Gastroesophageal sphincter (tissue), 4 donors: Measurements from ENCODE around the gene ITPR2. TPM values are rescaled to one million over a fixed set of nuclear protein-coding genes. Genes with fewer than 3 reads are reported as not detected.

Source experiments
- ATAC-seq: fragments of 150-250 bp; one replicate; pipeline ENCODE4 v1.9.1; 2016; ENCODE audit warnings: mild to moderate bottlenecking, moderate library complexity
- H3K27ac ChIP-seq, 4 donors: fragments of 200-600 bp; sonication (generic) in 3 of 4; 1 replicate in 3 of 4; 2 replicates in 1 of 4; pipeline ENCODE4 v1.5.1; 2016 to 2019
- H3K27me3 ChIP-seq: fragments of 200-600 bp; sonication (generic); one replicate; pipeline ENCODE4 v1.5.1; 2019
- H3K36me3 ChIP-seq, 2 donors: fragments of 200-600 bp; sonication (generic); one replicate each; pipeline ENCODE4 v1.5.1; 2019; ENCODE audit warnings: control low read depth in 1 of 2
- H3K4me1 ChIP-seq, 3 donors: fragments of 200-600 bp; sonication (generic); 1 replicate in 2 of 3; 2 replicates in 1 of 3; pipeline ENCODE4 v1.5.1; 2016 to 2019; ENCODE audit warnings: control low read depth in 2 of 3
- H3K4me3 ChIP-seq, 2 donors: fragments of 200-600 bp; sonication (generic); one replicate each; pipeline ENCODE4 v1.5.1; 2019; ENCODE audit warnings: mild to moderate bottlenecking in 1 of 2, moderate library complexity in 1 of 2
- H3K9me3 ChIP-seq, 3 donors: fragments of 200-600 bp; sonication (generic); one replicate each; pipeline ENCODE4 v1.5.1; 2017 to 2019; ENCODE audit warnings: control low read depth in 2 of 3
- EP300 ChIP-seq: sonication (generic); formaldehyde crosslinking; IDR thresholded peaks from one replicate; pipeline ENCODE4 v1.6.1; 2017; ENCODE audit warnings: antibody characterized with exemption, mild to moderate bottlenecking
- POLR2A ChIP-seq, 2 donors: fragments of 450-650 bp; IDR thresholded peaks; one replicate each; pipeline ENCODE4 v1.6.1; 2017; ENCODE audit warnings: antibody characterized with exemption in 2 of 2, mild to moderate bottlenecking in 2 of 2, moderate library complexity in 1 of 2
- POLR2AphosphoS5 ChIP-seq: sonication (generic); formaldehyde crosslinking; IDR thresholded peaks from one replicate; pipeline ENCODE4 v1.6.1; 2017; ENCODE audit warnings: antibody characterized with exemption
- WGBS, 2 donors: methylation state at CpG; one replicate each; pipeline ENCODE4 v1.1.5; 2018; ENCODE audit warnings: low coverage in 1 of 2; 5-methylcytosine and 5-hydroxymethylcytosine counted together
- total RNA-seq, 4 donors: library from RNA; depleted of rRNA; stranded (reverse); fragments of >200 nt; gene quantifications; one replicate each; pipeline ENCODE4 v1.1.0, GENCODE V29; 2016
- TF ChIP-seq, protein P1 (sequence below), 4 experiments: fragments of 200-600 bp in 2 of 4; fragments of 450-650 bp in 2 of 4; sonication (generic) in 1 of 4; IDR thresholded peaks; one replicate each; pipeline ENCODE4 v1.5.1; 2017 to 2019; ENCODE audit warnings: antibody characterized with exemption in 4 of 4, mild to moderate bottlenecking in 2 of 4, moderate library complexity in 2 of 4

Gene ITPR2
- total RNA-seq = 10 to 100 TPM; 30.8 to 63.0 (median 44.4) TPM

- H3K27ac ChIP-seq = peak within 1 kb of the TSS; percentile 74 to 97 (median 94)
- H3K4me1 ChIP-seq = peaks cover 0 to 31% (median 0%) of the 10 kb centered on the region in 3 donors
- H3K4me3 ChIP-seq = peak within 1 kb of the TSS; percentile 63 to 77
- ATAC-seq = peak; percentile 96
- 0 to 3% methylated on average over 8 to 14 of the region's 92 CpGs for WGBS, 2 donors
- no peaks in the 10 kb centered on the region for H3K36me3 ChIP-seq
- no peaks in the 10 kb centered on the region for H3K27me3 ChIP-seq
- H3K9me3 ChIP-seq = no peaks in the 10 kb centered on the region
- TF ChIP-seq EP300 (no peak), POLR2A (IDR thresholded peaks at IDR 0.05) (peak; percentile 88), POLR2AphosphoS5 (peak; percentile 90)
- TF ChIP-seq, protein P1, sequence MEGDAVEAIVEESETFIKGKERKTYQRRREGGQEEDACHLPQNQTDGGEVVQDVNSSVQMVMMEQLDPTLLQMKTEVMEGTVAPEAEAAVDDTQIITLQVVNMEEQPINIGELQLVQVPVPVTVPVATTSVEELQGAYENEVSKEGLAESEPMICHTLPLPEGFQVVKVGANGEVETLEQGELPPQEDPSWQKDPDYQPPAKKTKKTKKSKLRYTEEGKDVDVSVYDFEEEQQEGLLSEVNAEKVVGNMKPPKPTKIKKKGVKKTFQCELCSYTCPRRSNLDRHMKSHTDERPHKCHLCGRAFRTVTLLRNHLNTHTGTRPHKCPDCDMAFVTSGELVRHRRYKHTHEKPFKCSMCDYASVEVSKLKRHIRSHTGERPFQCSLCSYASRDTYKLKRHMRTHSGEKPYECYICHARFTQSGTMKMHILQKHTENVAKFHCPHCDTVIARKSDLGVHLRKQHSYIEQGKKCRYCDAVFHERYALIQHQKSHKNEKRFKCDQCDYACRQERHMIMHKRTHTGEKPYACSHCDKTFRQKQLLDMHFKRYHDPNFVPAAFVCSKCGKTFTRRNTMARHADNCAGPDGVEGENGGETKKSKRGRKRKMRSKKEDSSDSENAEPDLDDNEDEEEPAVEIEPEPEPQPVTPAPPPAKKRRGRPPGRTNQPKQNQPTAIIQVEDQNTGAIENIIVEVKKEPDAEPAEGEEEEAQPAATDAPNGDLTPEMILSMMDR (IDR thresholded peaks at IDR 0.05) = peak in 3 of 4 experiments; percentile 23 to 35 (median 34)
Observed at GRCh38 chr12:26832822-26833742, at the start of gene ITPR2. Gene ITPR2 (minus strand): TSS chr12:26833194. CDS start chr12:26832781, 413 bp downstream.

GRCh38 chr12:26880625-26881024 lies 47.6 kb upstream of the ITPR2 start:
- no peak for ATAC-seq
- H3K4me3 ChIP-seq = no peak overlapping the region
- no peaks in the 10 kb centered on the region for H3K27me3 ChIP-seq
- H3K4me1 ChIP-seq = peaks cover 0 to 29% (median 4%) of the 10 kb centered on the region in 3 donors
- TF ChIP-seq POLR2AphosphoS5 (no peak), POLR2A (IDR thresholded peaks at IDR 0.05) (no peak), EP300 (no peak)
- TF ChIP-seq, protein P1 (IDR thresholded peaks at IDR 0.05) = no peak
- no peaks in the 10 kb centered on the region for H3K36me3 ChIP-seq
- no peak overlapping the region for H3K27ac ChIP-seq
- H3K9me3 ChIP-seq = no peaks in the 10 kb centered on the region
- WGBS, 2 donors = 29 to 100% methylated on average over 1 to 2 of the region's 2 CpGs

DNA sequence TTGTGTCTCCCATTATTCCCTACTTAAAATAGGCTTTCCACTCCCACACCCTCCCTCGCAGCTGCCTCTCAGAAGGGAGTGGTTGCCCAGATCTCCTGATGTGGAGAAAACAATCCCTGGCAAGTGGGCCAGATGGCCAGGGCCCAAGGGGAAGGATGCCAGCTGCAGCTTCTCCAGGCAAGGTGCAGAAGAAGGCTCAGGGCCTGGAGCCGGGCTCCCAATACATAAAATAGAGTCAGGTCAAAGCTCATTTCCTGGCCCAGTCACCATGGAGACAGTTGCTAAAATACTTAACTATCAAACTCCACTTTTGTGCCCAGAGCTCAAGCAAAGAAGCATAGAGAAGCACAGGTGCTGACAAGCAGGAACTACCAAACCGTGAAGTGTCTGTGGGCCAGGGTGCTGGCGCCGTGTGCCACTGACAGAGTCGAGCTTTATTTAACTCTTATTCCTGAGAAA lies 45.7 kb upstream of the ITPR2 start:
- H3K4me1 ChIP-seq = peaks cover 0 to 21% (median 4%) of the 10 kb centered on the region in 3 donors
- H3K27me3 ChIP-seq = no peaks in the 10 kb centered on the region
- H3K36me3 ChIP-seq = no peaks in the 10 kb centered on the region
- no peaks in the 10 kb centered on the region for H3K9me3 ChIP-seq
- 5 to 12% methylated on average over 4 to 6 of the region's 6 CpGs for WGBS, 2 donors
- no peak for TF ChIP-seq EP300
- TF ChIP-seq, protein P1 (IDR thresholded peaks at IDR 0.05) = no peak
- TF ChIP-seq POLR2A (IDR thresholded peaks at IDR 0.05) = no peak
- TF ChIP-seq POLR2AphosphoS5 = no peak
- no peak overlapping the region for H3K4me3 ChIP-seq
- peak; percentile 80 for ATAC-seq
- H3K27ac ChIP-seq = peak overlapping the region in 3 of 4 donors; percentile 62 to 68 (median 65)

- no peaks in the 10 kb centered on the region for H3K9me3 ChIP-seq
- peaks cover 0 to 38% (median 4%) of the 10 kb centered on the region in 3 donors for H3K4me1 ChIP-seq
- no peak overlapping the region for H3K27ac ChIP-seq
- H3K4me3 ChIP-seq = no peak overlapping the region
- H3K36me3 ChIP-seq = no peaks in the 10 kb centered on the region
- TF ChIP-seq, protein P1 (IDR thresholded peaks at IDR 0.05) = no peak
- no peak for TF ChIP-seq EP300
- no peak for TF ChIP-seq POLR2A (IDR thresholded peaks at IDR 0.05)
- no peaks in the 10 kb centered on the region for H3K27me3 ChIP-seq
- no peak for ATAC-seq
- 64 to 83% methylated on average over 4 to 7 of the region's 7 CpGs for WGBS, 2 donors
Observed at GRCh38 chr12:26874501-26875296, 41.7 kb upstream of the ITPR2 start.
